Hepatocyte (in vitro differentiated cells): ENCODE data around the gene TNNT2. TPM values are rescaled to one million over a fixed set of nuclear protein-coding genes. Genes with fewer than 3 reads are reported as not detected.
A peak's percentile ranks its signal among the peaks of the same experiment; 100 is the strongest.

Source experiments
- DNase-seq: peaks from one replicate; pipeline ENCODE4 v3.0.0-alpha.2; 2016; ENCODE audit warnings: low spot score
- H2AFZ ChIP-seq: fragments of 200-600 bp; sonication (generic); 2 replicates; pipeline ENCODE4 v1.6.0; 2016; ENCODE audit warnings: antibody characterized with exemption, mild to moderate bottlenecking
- H3K27ac ChIP-seq: fragments of 200-600 bp; sonication (generic); 2 replicates; pipeline ENCODE4 v1.5.1; 2016; ENCODE audit warnings: mild to moderate bottlenecking
- H3K27me3 ChIP-seq: fragments of 200-600 bp; sonication (generic); 2 replicates; pipeline ENCODE4 v1.6.1; 2016
- H3K36me3 ChIP-seq: fragments of 200-600 bp; sonication (generic); replicated peaks from 2 replicates; pipeline ENCODE4 v1.5.1; 2016; ENCODE audit warnings: low read depth; ENCODE audit not compliant: insufficient read depth
- H3K4me1 ChIP-seq: fragments of 200-600 bp; sonication (generic); 2 replicates; pipeline ENCODE4 v1.5.1; 2016; ENCODE audit warnings: mild to moderate bottlenecking, moderate library complexity; ENCODE audit not compliant: insufficient read depth
- H3K4me2 ChIP-seq: fragments of 200-600 bp; sonication (generic); 2 replicates; pipeline ENCODE4 v1.6.0; 2016
- H3K4me3 ChIP-seq: fragments of 200-600 bp; sonication (generic); 2 replicates; pipeline ENCODE4 v1.5.1; 2016; ENCODE audit warnings: mild to moderate bottlenecking
- H3K79me2 ChIP-seq: fragments of 200-600 bp; sonication (generic); 2 replicates; pipeline ENCODE4 v1.6.0; 2017; ENCODE audit warnings: mild to moderate bottlenecking
- H3K9me2 ChIP-seq: fragments of 200-600 bp; sonication (generic); replicated peaks from 2 replicates; pipeline ENCODE4 v1.6.0; 2017; ENCODE audit warnings: mild to moderate bottlenecking; ENCODE audit not compliant: insufficient read depth
- H3K9me3 ChIP-seq: fragments of 200-600 bp; sonication (generic); 2 replicates; pipeline ENCODE4 v1.5.1; 2016; ENCODE audit warnings: low read depth, mild to moderate bottlenecking
- H4K20me1 ChIP-seq: fragments of 200-600 bp; sonication (generic); 2 replicates; pipeline ENCODE4 v1.6.0; 2016; ENCODE audit warnings: mild to moderate bottlenecking; ENCODE audit not compliant: insufficient read depth, poor library complexity, severe bottlenecking
- EZH2 ChIP-seq: fragments of 200-600 bp; sonication (generic); IDR thresholded peaks from 2 replicates; pipeline ENCODE4 v1.6.1; 2016; ENCODE audit warnings: antibody characterized with exemption, mild to moderate bottlenecking, borderline replicate concordance
- EZH2phosphoT487 ChIP-seq: fragments of 200-600 bp; sonication (generic); IDR thresholded peaks from one replicate; pipeline ENCODE4 v1.6.1; 2018; ENCODE audit warnings: antibody characterized with exemption, mild to moderate bottlenecking, low read depth, moderate library complexity; ENCODE audit not compliant: unreplicated experiment, severe bottlenecking
- WGBS: methylation state at CpG from one replicate; pipeline ENCODE4 v1.1.6; 2016; ENCODE audit warnings: low lambda C conversion rate; ENCODE audit errors: missing lambda C conversion rate; 5-methylcytosine and 5-hydroxymethylcytosine counted together
- polyA plus RNA-seq: library from polyadenylated mRNA; unstranded; fragments of >200 nt; fragmentation: Nextera tagmentation; extraction: Ambion mirVana; gene quantifications from 2 replicates; pipeline ENCODE4 v1.2.1, GENCODE V29; 2016
- total RNA-seq: library from RNA; depleted of rRNA; stranded (reverse); fragments of >200 nt; gene quantifications from 2 replicates; pipeline ENCODE4 v1.2.3, GENCODE V29; 2014
- TF ChIP-seq, protein P1 (sequence below): fragments of 200-600 bp; sonication (generic); IDR thresholded peaks from 2 replicates; pipeline ENCODE4 v1.5.1; 2016; ENCODE audit warnings: antibody characterized with exemption, mild to moderate bottlenecking; ENCODE audit not compliant: poor library complexity

Gene TNNT2
- total and polyA plus RNA-seq, 2 experiments from 2014 or later = 25.9 to 33.5 TPM

DNA sequence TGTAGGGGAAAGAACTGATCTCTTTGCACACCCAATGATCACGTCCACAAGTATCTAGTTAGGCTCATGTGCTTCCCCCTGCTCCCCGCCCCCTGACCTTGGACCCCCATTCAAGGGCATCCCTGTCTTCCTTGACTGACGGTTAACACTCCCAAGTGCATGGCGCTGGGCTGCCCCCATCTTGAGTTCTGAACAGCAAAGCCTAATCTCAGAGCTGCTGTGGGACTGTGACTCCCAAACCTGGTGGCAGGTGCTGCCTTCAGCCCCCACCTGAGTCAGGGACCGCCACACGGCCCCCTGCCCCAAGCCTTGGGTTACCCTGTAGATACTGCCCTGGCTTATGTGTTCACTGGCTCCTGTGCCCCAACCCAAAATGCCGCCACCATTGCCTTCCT, 43.1 kb upstream of the TNNT2 start:
- TF ChIP-seq, protein P1, sequence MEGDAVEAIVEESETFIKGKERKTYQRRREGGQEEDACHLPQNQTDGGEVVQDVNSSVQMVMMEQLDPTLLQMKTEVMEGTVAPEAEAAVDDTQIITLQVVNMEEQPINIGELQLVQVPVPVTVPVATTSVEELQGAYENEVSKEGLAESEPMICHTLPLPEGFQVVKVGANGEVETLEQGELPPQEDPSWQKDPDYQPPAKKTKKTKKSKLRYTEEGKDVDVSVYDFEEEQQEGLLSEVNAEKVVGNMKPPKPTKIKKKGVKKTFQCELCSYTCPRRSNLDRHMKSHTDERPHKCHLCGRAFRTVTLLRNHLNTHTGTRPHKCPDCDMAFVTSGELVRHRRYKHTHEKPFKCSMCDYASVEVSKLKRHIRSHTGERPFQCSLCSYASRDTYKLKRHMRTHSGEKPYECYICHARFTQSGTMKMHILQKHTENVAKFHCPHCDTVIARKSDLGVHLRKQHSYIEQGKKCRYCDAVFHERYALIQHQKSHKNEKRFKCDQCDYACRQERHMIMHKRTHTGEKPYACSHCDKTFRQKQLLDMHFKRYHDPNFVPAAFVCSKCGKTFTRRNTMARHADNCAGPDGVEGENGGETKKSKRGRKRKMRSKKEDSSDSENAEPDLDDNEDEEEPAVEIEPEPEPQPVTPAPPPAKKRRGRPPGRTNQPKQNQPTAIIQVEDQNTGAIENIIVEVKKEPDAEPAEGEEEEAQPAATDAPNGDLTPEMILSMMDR = no peak
- TF ChIP-seq EZH2phosphoT487 (no peak), EZH2 (no peak)
- no peak overlapping the region for H3K4me3 ChIP-seq
- H3K27ac ChIP-seq = no peak overlapping the region
- no peak overlapping the region for H2AFZ ChIP-seq
- H3K4me2 ChIP-seq = no peak overlapping the region
- DNase-seq = no peak
- H3K27me3 ChIP-seq = no peaks in the 10 kb centered on the region
- no peaks in the 10 kb centered on the region for H3K36me3 ChIP-seq
- H3K9me2 ChIP-seq = no peaks in the 10 kb centered on the region
- no peaks in the 10 kb centered on the region for H4K20me1 ChIP-seq
- H3K9me3 ChIP-seq = no peaks in the 10 kb centered on the region
- H3K4me1 ChIP-seq = peaks cover 3% of the 10 kb centered on the region
- no peaks in the 10 kb centered on the region for H3K79me2 ChIP-seq
- 77% methylated on average over 7 of the region's 7 CpGs for WGBS

DNA sequence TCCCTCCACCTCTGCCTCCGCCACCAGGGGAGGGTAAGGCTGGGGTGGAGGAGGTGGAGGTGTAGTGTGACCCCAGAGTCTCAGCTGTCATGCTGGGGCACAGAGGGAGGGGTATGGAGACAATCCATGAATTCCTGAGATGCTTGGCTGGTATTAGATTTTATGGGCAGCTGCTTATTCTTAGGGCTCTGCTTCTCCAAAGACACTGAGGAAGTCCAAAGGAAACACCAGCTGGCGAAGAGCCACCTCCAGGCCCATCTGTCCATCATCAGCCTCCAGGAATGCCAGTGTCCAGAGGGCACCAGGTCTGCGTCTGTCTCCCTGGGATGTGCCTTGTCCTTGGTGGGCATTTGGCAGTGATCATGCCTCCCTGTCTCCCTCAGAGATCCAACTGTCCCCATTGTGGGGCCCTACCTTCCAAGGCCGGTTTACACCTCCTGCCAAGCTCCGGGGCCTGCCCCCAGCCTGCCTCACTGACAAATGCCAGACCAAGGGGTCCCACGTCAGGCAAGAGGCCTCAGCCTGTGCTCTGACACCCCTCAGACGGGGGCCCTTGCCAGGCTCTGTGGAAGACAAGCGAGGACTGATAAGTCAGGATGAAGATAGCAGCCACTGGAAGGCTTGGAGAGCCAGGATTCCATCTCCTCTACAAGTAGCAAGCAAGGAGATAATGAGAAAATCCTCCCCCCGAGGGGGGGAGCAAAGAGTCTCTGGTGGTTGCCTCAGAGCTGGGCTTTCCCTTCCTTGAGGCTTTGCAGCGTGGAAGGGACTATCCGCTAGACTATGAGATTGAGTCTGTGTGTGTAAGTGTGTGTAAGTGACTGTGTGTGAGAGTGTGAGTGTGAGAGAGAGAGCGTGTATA, 42.5 kb upstream of the TNNT2 start:
- Histone ChIP-seq H3K27ac (no peak overlapping the region), H3K4me2 (no peak overlapping the region), H3K36me3 (no peaks in the 10 kb centered on the region), H3K4me3 (no peak overlapping the region), H3K4me1 (peaks cover 3% of the 10 kb centered on the region), H4K20me1 (no peaks in the 10 kb centered on the region), H3K79me2 (no peaks in the 10 kb centered on the region), H3K9me3 (no peaks in the 10 kb centered on the region), H3K9me2 (no peaks in the 10 kb centered on the region), H2AFZ (no peak overlapping the region), H3K27me3 (no peaks in the 10 kb centered on the region)
- DNase-seq = peak; percentile 38
- TF ChIP-seq, protein P1 = no peak
- TF ChIP-seq EZH2phosphoT487 (no peak), EZH2 (no peak)
- WGBS = 61% methylated on average over 12 of the region's 12 CpGs

DNA sequence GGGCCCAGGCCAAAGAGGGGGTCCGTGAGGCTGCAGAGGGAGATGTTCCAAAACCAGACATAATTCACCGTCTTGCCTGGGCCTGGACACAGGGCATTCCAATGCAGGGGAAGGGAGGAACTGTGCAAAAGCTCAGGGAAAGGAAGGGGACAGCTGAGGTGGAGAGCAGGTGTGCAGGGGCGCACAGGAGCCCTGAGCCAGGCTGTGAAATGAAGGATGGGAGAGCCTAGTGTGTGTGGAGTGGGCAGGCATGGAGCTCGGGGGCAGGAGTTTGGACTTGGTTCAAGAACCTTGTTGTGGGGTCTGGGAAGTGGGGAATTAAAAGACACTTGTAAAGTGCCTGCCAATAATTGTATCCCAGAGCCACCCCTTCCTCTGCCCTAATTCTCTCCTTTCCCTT, 41.8 kb upstream of the TNNT2 start:
- no peak overlapping the region for H3K4me3 ChIP-seq
- 82% methylated on average over 4 of the region's 4 CpGs for WGBS

More for the DNA sequence above, 41.8 kb upstream of the TNNT2 start:
- Histone ChIP-seq H3K9me3 (no peaks in the 10 kb centered on the region), H3K9me2 (no peaks in the 10 kb centered on the region), H2AFZ (no peak overlapping the region), H3K27ac (no peak overlapping the region), H3K79me2 (no peaks in the 10 kb centered on the region), H3K4me1 (peaks cover 3% of the 10 kb centered on the region), H4K20me1 (no peaks in the 10 kb centered on the region), H3K4me2 (no peak overlapping the region), H3K36me3 (no peaks in the 10 kb centered on the region), H3K27me3 (no peaks in the 10 kb centered on the region)
- TF ChIP-seq EZH2 = no peak
- TF ChIP-seq EZH2phosphoT487 = no peak
- TF ChIP-seq, protein P1 = no peak
- peak; percentile 2 for DNase-seq
